Osteocyte (in vitro differentiated cells): ENCODE data around the gene RGS19. TPM values are rescaled to one million over a fixed set of nuclear protein-coding genes. Genes with fewer than 3 reads are reported as not detected.

Experiments
- DNase-seq: peaks from one replicate; pipeline ENCODE4 v3.0.0; 2021; ENCODE audit warnings: mixed read lengths; ENCODE audit not compliant: unreplicated experiment; ENCODE audit errors: extremely low spot score
- H3K27ac Mint-ChIP-seq: one replicate; pipeline ENCODE4 v1.8.0; 2021; ENCODE audit warnings: mild to moderate bottlenecking, mixed read lengths; ENCODE audit not compliant: unreplicated experiment
- H3K27me3 Mint-ChIP-seq: one replicate; pipeline ENCODE4 v1.8.0; 2021; ENCODE audit warnings: mixed read lengths; ENCODE audit not compliant: unreplicated experiment
- H3K36me3 Mint-ChIP-seq: one replicate; pipeline ENCODE4 v1.8.0; 2021; ENCODE audit warnings: mixed read lengths; ENCODE audit not compliant: unreplicated experiment
- H3K4me1 Mint-ChIP-seq: one replicate; pipeline ENCODE4 v1.8.0; 2021; ENCODE audit warnings: mixed read lengths; ENCODE audit not compliant: unreplicated experiment
- H3K4me3 Mint-ChIP-seq: one replicate; pipeline ENCODE4 v1.8.0; 2021; ENCODE audit warnings: mild to moderate bottlenecking, moderate library complexity, mixed read lengths; ENCODE audit not compliant: unreplicated experiment
- H3K9me3 Mint-ChIP-seq: one replicate; pipeline ENCODE4 v1.8.0; 2021; ENCODE audit warnings: mixed read lengths; ENCODE audit not compliant: unreplicated experiment
- total RNA-seq: library from RNA; stranded (reverse); gene quantifications from 2 replicates; pipeline ENCODE4 v1.2.1, GENCODE V29; 2021
- TF ChIP-seq, protein P1 (sequence below): fragments of 200-600 bp; sonication (generic); IDR thresholded peaks from 2 replicates; pipeline ENCODE4 v1.5.0; 2021; ENCODE audit warnings: antibody characterized with exemption, mild to moderate bottlenecking, moderate library complexity

RGS19 gene
- total RNA-seq, 1 donor from 2014 or later = 8.0 TPM

- Mint-ChIP-seq H3K36me3 (peaks cover 19% of the 10 kb centered on the region), H3K27ac (no peak overlapping the region), H3K27me3 (peaks cover 6% of the 10 kb centered on the region), H3K9me3 (no peaks in the 10 kb centered on the region), H3K4me1 (peaks cover 13% of the 10 kb centered on the region), H3K4me3 (no peak overlapping the region)
- no peak for DNase-seq
- TF ChIP-seq, protein P1, sequence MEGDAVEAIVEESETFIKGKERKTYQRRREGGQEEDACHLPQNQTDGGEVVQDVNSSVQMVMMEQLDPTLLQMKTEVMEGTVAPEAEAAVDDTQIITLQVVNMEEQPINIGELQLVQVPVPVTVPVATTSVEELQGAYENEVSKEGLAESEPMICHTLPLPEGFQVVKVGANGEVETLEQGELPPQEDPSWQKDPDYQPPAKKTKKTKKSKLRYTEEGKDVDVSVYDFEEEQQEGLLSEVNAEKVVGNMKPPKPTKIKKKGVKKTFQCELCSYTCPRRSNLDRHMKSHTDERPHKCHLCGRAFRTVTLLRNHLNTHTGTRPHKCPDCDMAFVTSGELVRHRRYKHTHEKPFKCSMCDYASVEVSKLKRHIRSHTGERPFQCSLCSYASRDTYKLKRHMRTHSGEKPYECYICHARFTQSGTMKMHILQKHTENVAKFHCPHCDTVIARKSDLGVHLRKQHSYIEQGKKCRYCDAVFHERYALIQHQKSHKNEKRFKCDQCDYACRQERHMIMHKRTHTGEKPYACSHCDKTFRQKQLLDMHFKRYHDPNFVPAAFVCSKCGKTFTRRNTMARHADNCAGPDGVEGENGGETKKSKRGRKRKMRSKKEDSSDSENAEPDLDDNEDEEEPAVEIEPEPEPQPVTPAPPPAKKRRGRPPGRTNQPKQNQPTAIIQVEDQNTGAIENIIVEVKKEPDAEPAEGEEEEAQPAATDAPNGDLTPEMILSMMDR = no peak
These were observed 44.0 kb downstream of the RGS19 start for GRCh38 chr20:64035066-64035932.

DNA sequence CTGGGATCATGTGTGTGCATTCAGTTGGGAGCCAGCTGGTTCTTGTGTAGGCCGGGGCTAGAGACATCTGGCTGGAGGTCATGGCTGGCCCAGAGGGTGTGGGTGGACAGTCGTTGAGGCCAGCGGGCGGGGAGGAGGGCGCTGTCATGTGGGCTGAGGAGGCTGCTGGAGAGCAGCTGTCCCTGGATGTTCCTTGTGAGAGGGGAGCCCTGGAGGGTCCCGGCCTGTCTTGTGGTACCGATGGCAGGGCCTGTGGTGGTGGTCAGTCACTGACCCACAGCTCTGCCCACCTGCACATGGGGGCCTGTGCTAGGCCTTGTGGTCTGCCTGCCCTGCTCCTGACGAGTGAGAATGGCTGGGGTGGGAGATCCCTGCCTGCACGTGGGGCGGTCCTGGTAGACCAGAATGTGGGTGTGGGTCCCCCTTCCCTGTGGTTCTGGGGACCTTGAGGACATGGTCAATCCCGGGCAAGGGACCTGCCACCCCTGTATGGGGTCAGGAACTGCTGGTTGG, 45.3 kb downstream of the RGS19 start:
- H3K27ac Mint-ChIP-seq = no peak overlapping the region
- peaks cover 25% of the 10 kb centered on the region for H3K36me3 Mint-ChIP-seq
- TF ChIP-seq, protein P1 = no peak
- peaks cover 2% of the 10 kb centered on the region for H3K4me1 Mint-ChIP-seq
- no peak overlapping the region for H3K4me3 Mint-ChIP-seq
- peaks cover 3% of the 10 kb centered on the region for H3K27me3 Mint-ChIP-seq
- no peaks in the 10 kb centered on the region for H3K9me3 Mint-ChIP-seq
- no peak for DNase-seq

- no peak overlapping the region for H3K4me3 Mint-ChIP-seq
- H3K27me3 Mint-ChIP-seq = peaks cover 3% of the 10 kb centered on the region
- TF ChIP-seq, protein P1 = no peak
- peaks cover 2% of the 10 kb centered on the region for H3K4me1 Mint-ChIP-seq
- no peak for DNase-seq
- peaks cover 30% of the 10 kb centered on the region for H3K36me3 Mint-ChIP-seq
- no peak overlapping the region for H3K27ac Mint-ChIP-seq
- no peaks in the 10 kb centered on the region for H3K9me3 Mint-ChIP-seq
These were observed 46.4 kb downstream of the RGS19 start for GRCh38 chr20:64032706-64033624.

- H3K27ac Mint-ChIP-seq = no peak overlapping the region
- H3K36me3 Mint-ChIP-seq = peaks cover 34% of the 10 kb centered on the region
- H3K4me1 Mint-ChIP-seq = no peaks in the 10 kb centered on the region
- H3K9me3 Mint-ChIP-seq = no peaks in the 10 kb centered on the region
- TF ChIP-seq, protein P1 = no peak
- no peaks in the 10 kb centered on the region for H3K27me3 Mint-ChIP-seq
- DNase-seq = no peak
- H3K4me3 Mint-ChIP-seq = no peak overlapping the region
These were observed 47.5 kb downstream of the RGS19 start for GRCh38 chr20:64031822-64032314.
